Measurements from ENCODE around the gene DARS2. TPM values are rescaled to one million over a fixed set of nuclear protein-coding genes. Genes with fewer than 3 reads are reported as not detected.
"Not testable (repeated sequence)": the region's sequence is repeated elsewhere in the genome, so short reads cannot be mapped to it uniquely, and the experiment has no call there.

DARS2 gene, protein sequence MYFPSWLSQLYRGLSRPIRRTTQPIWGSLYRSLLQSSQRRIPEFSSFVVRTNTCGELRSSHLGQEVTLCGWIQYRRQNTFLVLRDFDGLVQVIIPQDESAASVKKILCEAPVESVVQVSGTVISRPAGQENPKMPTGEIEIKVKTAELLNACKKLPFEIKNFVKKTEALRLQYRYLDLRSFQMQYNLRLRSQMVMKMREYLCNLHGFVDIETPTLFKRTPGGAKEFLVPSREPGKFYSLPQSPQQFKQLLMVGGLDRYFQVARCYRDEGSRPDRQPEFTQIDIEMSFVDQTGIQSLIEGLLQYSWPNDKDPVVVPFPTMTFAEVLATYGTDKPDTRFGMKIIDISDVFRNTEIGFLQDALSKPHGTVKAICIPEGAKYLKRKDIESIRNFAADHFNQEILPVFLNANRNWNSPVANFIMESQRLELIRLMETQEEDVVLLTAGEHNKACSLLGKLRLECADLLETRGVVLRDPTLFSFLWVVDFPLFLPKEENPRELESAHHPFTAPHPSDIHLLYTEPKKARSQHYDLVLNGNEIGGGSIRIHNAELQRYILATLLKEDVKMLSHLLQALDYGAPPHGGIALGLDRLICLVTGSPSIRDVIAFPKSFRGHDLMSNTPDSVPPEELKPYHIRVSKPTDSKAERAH
- total RNA-seq (2014; rRNA removed; shearing (Covaris generic)), result 24.7 and 27.8 TPM in 2 replicates

GRCh38 chr1:173824315-173825081 lies at the start of gene DARS2, which contains the start of gene CENPL:
DARS2 (plus strand) TSS chr1:173824673; CDS start chr1:173825230, 557 bp downstream.
CENPL (minus strand) TSS chr1:173824883; CDS start chr1:173811299, 13,584 bp downstream.
- peak; percentile 98 for DNase-seq (ENCODE audit: low spot score)

DNA sequence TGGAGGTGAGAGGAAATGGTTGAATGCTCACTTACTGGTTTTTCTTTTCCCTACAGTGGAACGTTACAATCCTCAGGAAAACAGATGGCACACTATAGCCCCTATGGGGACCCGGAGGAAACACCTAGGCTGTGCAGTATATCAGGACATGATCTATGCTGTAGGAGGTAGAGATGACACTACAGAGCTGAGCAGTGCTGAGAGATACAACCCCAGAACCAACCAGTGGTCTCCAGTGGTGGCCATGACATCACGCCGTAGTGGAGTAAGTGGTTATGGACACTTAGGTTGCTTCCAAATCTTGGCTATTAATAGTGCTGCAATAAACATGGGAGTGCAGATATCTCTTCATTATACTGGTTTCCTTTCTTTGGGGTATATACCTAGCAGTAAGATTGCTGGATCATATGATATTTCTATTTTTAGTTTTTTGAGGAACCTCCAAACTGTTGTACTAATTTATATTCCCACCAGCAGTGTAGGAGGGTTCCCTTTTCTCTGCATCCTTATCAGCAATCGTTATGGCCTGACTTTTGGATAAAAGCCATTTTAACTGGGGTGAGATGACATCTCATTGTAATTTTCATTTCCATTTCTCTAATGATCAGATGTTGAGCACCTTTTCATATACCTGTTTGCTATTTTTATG lies 48.8 kb upstream of the DARS2 start:
- DNase-seq (ENCODE audit: low spot score), result no peak

- no peak for DNase-seq (ENCODE audit: low spot score)
These were observed 44.5 kb upstream of the DARS2 start for GRCh38 chr1:173779936-173780335.

DNA sequence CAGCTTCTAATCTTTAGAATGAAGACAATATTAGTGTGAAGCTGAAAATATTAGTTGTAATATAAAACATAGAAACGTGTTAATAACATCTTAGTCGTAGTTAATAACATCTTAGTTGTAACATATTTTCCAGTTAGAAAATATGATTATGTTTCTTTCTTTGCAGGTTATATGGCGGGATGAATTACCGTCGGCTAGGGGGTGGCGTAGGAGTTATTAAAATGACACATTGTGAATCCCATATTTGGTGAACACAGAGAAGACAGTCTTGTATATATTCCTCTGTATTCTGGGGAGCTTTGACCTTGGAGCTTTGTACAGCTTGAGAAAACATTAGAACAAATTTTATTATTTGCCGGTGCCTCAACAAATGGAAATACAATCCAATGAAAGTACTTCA lies 39.5 kb upstream of the DARS2 start:
- no peak for DNase-seq (ENCODE audit: low spot score)

DNA sequence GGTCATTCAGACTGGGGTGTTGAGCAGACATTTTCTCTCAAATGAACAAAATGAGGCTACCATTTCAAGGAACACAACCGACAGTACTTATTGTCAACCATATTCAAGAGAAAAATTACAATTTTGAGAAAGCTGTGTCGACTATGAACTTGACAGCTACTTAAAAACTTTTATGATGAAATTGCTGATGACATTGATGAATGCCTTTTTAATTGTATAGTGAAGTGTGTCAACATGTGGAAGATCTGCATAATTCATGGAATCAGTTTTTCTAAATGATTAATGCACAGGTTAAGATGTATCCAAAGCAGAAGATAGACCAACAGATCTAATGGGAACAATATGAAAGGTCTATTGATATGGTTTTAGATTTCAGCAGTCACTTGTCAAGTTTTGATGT lies 34.6 kb upstream of the DARS2 start:
- no peak for DNase-seq (ENCODE audit: low spot score)

- no peak for DNase-seq (ENCODE audit: low spot score)
These were observed 26.4 kb upstream of the DARS2 start for GRCh38 chr1:173798078-173798477.

DNA sequence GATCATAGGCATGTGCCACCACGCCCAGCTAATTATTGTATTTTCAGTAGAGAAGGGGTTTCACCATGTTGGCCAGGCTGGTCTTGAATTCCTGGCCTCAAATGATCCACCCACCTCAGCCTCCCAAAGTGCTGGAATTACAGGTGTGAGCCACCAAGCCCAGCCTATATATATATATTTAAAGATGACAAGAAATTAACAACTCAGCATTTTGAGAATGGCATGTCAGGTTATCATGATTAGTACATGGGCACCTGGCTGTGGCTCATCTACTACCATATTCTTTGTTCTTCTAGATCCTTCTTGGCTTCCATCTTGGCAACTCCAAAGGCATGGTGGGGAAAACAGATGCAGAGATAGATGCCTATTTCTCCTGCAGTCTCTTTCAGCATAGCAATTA lies 24.5 kb upstream of the DARS2 start:
- not testable (repeated sequence) for DNase-seq (ENCODE audit: low spot score)

GRCh38 chr1:173802961-173803360 lies 21.5 kb upstream of the DARS2 start:
- no peak for DNase-seq (ENCODE audit: low spot score)

- DNase-seq (ENCODE audit: low spot score), result not testable (repeated sequence)
These were observed 10.8 kb upstream of the DARS2 start for GRCh38 chr1:173813654-173814053.

- DNase-seq (ENCODE audit: low spot score), result no peak
These were observed 6.0 kb upstream of the DARS2 start for GRCh38 chr1:173818459-173818858.

DNA sequence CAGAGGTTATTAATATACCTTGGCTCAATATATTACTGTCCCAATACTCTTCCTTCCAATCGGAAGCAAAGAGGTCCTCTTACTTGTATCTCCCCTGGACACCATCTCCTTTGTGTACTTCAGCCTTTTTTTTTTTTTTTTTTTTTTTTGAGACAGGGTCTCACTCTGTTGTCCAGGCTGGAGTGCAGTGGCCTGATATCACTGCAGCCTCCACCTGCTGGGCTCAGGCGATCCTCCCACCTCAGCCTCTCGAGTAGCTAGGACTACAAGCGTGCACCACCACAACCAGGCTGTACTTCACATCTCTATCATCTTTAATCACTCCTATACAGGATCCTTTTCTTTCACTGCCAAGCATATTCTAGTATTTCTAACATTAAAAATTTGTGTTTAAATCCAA lies 2.8 kb upstream of the DARS2 start:
- no peak for DNase-seq (ENCODE audit: low spot score)

GRCh38 chr1:173823781-173824314 lies 625 bp upstream of the DARS2 start:
- no peak for DNase-seq (ENCODE audit: low spot score)

DNA sequence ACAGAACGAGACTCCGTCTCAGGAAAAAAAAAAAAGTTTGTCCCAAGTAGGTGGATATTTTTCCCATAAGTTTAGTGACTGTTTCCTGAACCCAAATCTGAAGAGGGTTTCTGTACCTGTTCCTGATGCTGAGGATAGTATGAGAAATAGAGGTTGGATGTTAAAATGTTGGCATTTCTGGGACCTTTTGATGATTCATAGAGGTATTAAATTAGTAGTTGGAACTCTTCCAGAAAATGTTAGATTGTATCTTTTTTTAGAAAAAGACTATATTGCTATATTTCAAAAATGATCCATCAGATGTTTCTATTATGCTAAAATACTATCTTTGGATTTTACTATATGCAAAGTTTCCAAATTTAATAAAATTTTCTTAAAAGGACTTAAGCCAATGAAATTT lies 3.1 kb downstream of the DARS2 start:
- no peak for DNase-seq (ENCODE audit: low spot score)

DNA sequence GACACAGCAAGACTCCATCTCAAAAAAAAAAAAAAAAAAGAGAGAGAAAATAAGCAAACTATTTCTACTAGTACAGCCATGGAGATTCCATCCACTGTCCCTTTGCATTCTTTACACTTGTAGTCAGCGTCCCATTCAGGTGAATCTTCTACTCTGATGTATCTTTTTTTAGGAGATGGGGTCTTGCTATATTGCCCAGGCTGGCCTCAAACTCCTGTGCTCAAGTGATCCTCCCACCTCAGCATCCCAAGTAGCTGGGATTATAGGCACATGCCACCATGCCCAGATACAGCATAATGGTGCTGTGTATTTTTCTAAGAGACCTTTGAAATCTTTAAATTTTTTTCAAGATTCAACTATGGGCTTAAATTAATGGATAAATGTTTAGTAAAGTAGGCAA lies 8.3 kb downstream of the DARS2 start:
- no peak for DNase-seq (ENCODE audit: low spot score)

DNA sequence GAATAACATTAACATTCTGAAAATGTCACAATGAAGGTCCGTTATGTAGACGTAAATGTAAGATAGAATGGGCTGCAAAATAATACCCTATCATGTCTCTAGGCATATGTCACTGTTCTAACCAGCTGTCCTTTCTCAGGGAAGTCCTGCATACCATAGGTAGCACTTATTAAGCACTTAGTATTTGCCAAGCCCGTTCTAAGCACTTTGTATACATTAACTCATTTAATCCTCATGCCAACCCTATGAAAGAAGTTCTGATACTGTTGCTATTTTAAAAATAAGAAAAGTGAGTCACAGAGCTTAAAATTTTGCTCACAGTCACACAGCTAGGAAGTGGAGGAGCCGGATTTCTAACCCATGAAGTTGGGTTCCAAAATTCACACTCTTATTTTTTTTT lies 27.6 kb downstream of the DARS2 start:
- DNase-seq (ENCODE audit: low spot score), result no peak

DNA sequence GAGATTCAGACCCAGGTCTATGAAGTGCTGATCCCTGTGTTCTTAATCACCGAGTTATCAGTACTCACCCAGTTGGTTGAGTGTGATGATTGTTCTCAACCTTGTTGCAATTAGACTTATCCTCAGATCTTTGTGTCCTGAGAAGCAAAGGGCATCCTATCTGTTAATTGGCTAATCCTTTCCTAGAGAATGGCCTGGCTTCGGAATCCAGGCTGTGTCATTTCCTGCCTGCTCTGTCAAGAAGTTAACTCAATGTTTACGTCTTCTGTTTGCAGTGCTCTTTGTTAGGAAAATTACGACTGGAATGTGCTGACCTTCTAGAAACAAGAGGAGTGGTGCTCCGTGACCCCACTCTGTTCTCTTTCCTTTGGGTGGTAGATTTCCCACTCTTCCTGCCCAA lies 28.6 kb downstream of the DARS2 start:
- peak; percentile 56 for DNase-seq (ENCODE audit: low spot score)

- DNase-seq (ENCODE audit: low spot score), result no peak
These were observed 31.5 kb downstream of the DARS2 start for GRCh38 chr1:173856014-173856413.

GRCh38 chr1:173856903-173857302 lies 32.4 kb downstream of the DARS2 start:
- DNase-seq (ENCODE audit: low spot score), result no peak

- DNase-seq (ENCODE audit: low spot score), result no peak
These were observed 33.0 kb downstream of the DARS2 start for GRCh38 chr1:173857363-173857917.

DNA sequence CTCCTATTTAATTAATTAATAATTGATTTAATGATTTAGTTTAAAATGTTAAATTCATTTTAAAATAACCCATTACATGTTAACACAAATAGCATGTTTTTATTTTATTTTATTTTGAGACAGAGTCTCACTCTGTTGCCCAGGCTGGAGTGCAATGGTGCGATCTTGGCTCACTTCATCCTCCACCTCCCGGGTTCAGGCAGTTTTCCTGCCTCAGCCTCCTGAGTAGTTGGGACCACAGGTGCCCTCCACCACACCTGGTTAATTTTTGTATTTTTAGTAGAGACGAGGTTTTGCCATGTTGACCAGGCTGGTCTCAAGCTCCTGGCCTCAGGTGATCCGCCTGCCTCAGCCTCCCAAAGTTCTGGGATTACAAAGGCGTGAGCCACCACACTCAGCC lies 35.1 kb downstream of the DARS2 start:
- not testable (repeated sequence) for DNase-seq (ENCODE audit: low spot score)

DNA sequence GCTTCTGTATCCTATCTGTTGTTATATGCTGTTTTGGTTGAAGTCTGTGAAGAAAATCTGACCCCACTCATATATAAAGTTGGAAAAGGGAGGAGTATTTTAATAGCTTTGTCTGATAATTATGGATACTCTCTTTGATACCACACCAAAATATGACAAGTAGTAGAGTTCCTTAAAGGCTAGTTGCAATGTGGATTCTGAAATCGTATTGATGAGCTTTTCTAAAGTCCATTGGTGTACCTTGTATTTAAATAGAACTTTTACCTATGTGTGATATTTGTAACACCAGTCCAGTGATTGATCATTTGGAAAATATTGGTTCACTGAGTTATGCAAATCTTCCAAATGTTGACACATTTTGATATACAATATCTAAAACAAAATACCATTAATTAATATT lies 35.6 kb downstream of the DARS2 start:
- DNase-seq (ENCODE audit: low spot score), result no peak
